ENCODE measurements around the gene ALG10.
"Not testable (repeated sequence)": the region's sequence is repeated elsewhere in the genome, so short reads cannot be mapped to it uniquely, and the experiment has no call there.

ALG10 gene

GRCh38 chr12:33988197-33988805 is 34.0 kb upstream of the ALG10 start:
- Histone ChIP-seq H3K9me3 (ENCODE audit: low read length) (no peaks in the 10 kb centered on the region), H3K27ac (ENCODE audit: low read depth, low read length, poor library complexity, severe bottlenecking) (no peak overlapping the region), H3K9me2 (ENCODE audit: low read depth, low read length) (no peaks in the 10 kb centered on the region), H3K79me2 (ENCODE audit: insufficient read depth, low read length) (no peaks in the 10 kb centered on the region), H3F3A (ENCODE audit: insufficient read depth, low read length) (no peaks in the 10 kb centered on the region), H2AFZ (ENCODE audit: low read length) (no peak overlapping the region), H3K9ac (ENCODE audit: low read length) (no peak overlapping the region), H3K4me1 (ENCODE audit: insufficient read depth, low read length, severe bottlenecking) (no peaks in the 10 kb centered on the region), H4K20me1 (ENCODE audit: insufficient read depth, low read length) (no peaks in the 10 kb centered on the region), H3K27me3 (ENCODE audit: insufficient read depth, low read length) (no peaks in the 10 kb centered on the region), H3K36me3 (ENCODE audit: insufficient read depth, low read length) (no peaks in the 10 kb centered on the region), H3K4me2 (ENCODE audit: low read length) (no peak overlapping the region), H3K4me3 (ENCODE audit: low read depth, low read length, poor library complexity, severe bottlenecking) (no peak overlapping the region)
- TF ChIP-seq CTCF (IDR thresholded peaks at IDR 0.05; ENCODE audit: low read length): no peak
- TF ChIP-seq EZH2 (IDR thresholded peaks at IDR 0.05; ENCODE audit: borderline replicate concordance, low read length): no peak

GRCh38 chr12:33988913-33989312 is 33.4 kb upstream of the ALG10 start:
- no peaks in the 10 kb centered on the region for H3K27me3 ChIP-seq (ENCODE audit: insufficient read depth, low read length)
- H3K27ac ChIP-seq (ENCODE audit: low read depth, low read length, poor library complexity, severe bottlenecking): no peak overlapping the region
- H3K4me1 ChIP-seq (ENCODE audit: insufficient read depth, low read length, severe bottlenecking): no peaks in the 10 kb centered on the region
- H4K20me1 ChIP-seq (ENCODE audit: insufficient read depth, low read length): no peaks in the 10 kb centered on the region
- H3K4me2 ChIP-seq (ENCODE audit: low read length): no peak overlapping the region
- H3K79me2 ChIP-seq (ENCODE audit: insufficient read depth, low read length): no peaks in the 10 kb centered on the region
- no peaks in the 10 kb centered on the region for H3K9me2 ChIP-seq (ENCODE audit: low read depth, low read length)
- H3F3A ChIP-seq (ENCODE audit: insufficient read depth, low read length): no peaks in the 10 kb centered on the region
- no peaks in the 10 kb centered on the region for H3K36me3 ChIP-seq (ENCODE audit: insufficient read depth, low read length)
- TF ChIP-seq EZH2 (IDR thresholded peaks at IDR 0.05; ENCODE audit: borderline replicate concordance, low read length): no peak
- TF ChIP-seq CTCF (IDR thresholded peaks at IDR 0.05; ENCODE audit: low read length): no peak
- H3K4me3 ChIP-seq (ENCODE audit: low read depth, low read length, poor library complexity, severe bottlenecking): no peak overlapping the region
- H3K9ac ChIP-seq (ENCODE audit: low read length): no peak overlapping the region
- no peaks in the 10 kb centered on the region for H3K9me3 ChIP-seq (ENCODE audit: low read length)
- H2AFZ ChIP-seq (ENCODE audit: low read length): no peak overlapping the region

DNA sequence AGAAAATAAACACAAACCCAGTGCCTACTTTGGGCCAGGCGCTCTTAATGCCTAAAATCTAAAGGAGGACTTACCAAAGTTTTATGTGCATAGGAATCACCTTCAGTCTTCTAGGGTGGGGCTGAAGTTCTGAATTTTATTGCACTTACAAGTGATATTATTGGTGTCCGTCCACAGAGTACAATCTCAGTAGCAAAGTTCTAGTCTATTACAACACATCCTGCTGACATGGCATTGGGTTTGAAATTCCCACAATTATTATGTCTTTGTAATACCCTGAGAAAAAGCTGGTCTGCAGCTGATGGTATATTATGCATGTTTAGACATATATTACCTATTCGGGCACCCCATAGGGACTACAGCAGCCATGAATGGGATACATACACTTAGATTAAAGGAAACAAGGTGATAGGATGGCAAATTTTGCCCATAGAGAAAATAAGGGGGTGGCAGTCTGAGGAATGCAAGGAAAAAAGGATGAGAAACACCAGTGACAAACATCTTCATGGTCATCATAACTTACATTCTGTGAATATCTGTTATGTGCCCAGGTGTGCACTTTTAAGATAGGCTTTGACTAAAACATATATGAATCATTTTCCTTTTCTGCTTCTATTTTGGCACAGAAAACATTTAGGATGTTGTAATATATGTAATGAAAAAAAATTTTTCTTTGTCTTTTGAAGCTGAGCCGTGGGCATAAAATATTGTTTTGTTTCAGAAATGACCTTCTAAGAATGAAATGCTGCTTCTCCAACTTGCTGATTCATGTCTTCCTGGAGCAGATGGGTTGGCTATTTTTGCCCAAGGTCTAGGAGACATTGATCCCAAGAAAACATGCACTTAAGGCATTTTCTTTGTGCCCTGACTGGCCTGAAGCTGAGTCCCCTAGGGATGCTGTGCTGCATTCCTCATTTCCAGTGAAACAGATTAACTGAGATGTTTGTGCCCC is 27.2 kb upstream of the ALG10 start:
- no peak overlapping the region for H2AFZ ChIP-seq (ENCODE audit: low read length)
- H3K27ac ChIP-seq (ENCODE audit: low read depth, low read length, poor library complexity, severe bottlenecking): no peak overlapping the region
- no peaks in the 10 kb centered on the region for H3K27me3 ChIP-seq (ENCODE audit: insufficient read depth, low read length)
- H3K36me3 ChIP-seq (ENCODE audit: insufficient read depth, low read length): no peaks in the 10 kb centered on the region
- TF ChIP-seq EZH2 (IDR thresholded peaks at IDR 0.05; ENCODE audit: borderline replicate concordance, low read length): no peak
- no peak for TF ChIP-seq CTCF (IDR thresholded peaks at IDR 0.05; ENCODE audit: low read length)
- no peaks in the 10 kb centered on the region for H3K79me2 ChIP-seq (ENCODE audit: insufficient read depth, low read length)
- H4K20me1 ChIP-seq (ENCODE audit: insufficient read depth, low read length): no peaks in the 10 kb centered on the region
- H3K4me3 ChIP-seq (ENCODE audit: low read depth, low read length, poor library complexity, severe bottlenecking): no peak overlapping the region
- H3K9me2 ChIP-seq (ENCODE audit: low read depth, low read length): no peaks in the 10 kb centered on the region
- H3K9me3 ChIP-seq (ENCODE audit: low read length): no peaks in the 10 kb centered on the region
- no peak overlapping the region for H3K9ac ChIP-seq (ENCODE audit: low read length)
- H3K4me2 ChIP-seq (ENCODE audit: low read length): no peak overlapping the region
- H3K4me1 ChIP-seq (ENCODE audit: insufficient read depth, low read length, severe bottlenecking): no peaks in the 10 kb centered on the region
- H3F3A ChIP-seq (ENCODE audit: insufficient read depth, low read length): no peaks in the 10 kb centered on the region

GRCh38 chr12:34008835-34009234 is 13.5 kb upstream of the ALG10 start:
- not testable (repeated sequence) for H3K9me3 ChIP-seq (ENCODE audit: low read length); H3K36me3 ChIP-seq (ENCODE audit: insufficient read depth, low read length); H3K79me2 ChIP-seq (ENCODE audit: insufficient read depth, low read length)

More at GRCh38 chr12:34008835-34009234, 13.5 kb upstream of the ALG10 start:
- not testable (repeated sequence) for H3K4me2 ChIP-seq (ENCODE audit: low read length); H3K4me1 ChIP-seq (ENCODE audit: insufficient read depth, low read length, severe bottlenecking); H3K9me2 ChIP-seq (ENCODE audit: low read depth, low read length); H2AFZ ChIP-seq (ENCODE audit: low read length); H3F3A ChIP-seq (ENCODE audit: insufficient read depth, low read length); H3K9ac ChIP-seq (ENCODE audit: low read length); H3K27ac ChIP-seq (ENCODE audit: low read depth, low read length, poor library complexity, severe bottlenecking); H3K27me3 ChIP-seq (ENCODE audit: insufficient read depth, low read length); H4K20me1 ChIP-seq (ENCODE audit: insufficient read depth, low read length); H3K4me3 ChIP-seq (ENCODE audit: low read depth, low read length, poor library complexity, severe bottlenecking)
